ENCODE data around the gene LTBP4.
"Not testable (repeated sequence)": the region's sequence is repeated elsewhere in the genome, so short reads cannot be mapped to it uniquely, and the experiment has no call there.

Gene LTBP4

DNA sequence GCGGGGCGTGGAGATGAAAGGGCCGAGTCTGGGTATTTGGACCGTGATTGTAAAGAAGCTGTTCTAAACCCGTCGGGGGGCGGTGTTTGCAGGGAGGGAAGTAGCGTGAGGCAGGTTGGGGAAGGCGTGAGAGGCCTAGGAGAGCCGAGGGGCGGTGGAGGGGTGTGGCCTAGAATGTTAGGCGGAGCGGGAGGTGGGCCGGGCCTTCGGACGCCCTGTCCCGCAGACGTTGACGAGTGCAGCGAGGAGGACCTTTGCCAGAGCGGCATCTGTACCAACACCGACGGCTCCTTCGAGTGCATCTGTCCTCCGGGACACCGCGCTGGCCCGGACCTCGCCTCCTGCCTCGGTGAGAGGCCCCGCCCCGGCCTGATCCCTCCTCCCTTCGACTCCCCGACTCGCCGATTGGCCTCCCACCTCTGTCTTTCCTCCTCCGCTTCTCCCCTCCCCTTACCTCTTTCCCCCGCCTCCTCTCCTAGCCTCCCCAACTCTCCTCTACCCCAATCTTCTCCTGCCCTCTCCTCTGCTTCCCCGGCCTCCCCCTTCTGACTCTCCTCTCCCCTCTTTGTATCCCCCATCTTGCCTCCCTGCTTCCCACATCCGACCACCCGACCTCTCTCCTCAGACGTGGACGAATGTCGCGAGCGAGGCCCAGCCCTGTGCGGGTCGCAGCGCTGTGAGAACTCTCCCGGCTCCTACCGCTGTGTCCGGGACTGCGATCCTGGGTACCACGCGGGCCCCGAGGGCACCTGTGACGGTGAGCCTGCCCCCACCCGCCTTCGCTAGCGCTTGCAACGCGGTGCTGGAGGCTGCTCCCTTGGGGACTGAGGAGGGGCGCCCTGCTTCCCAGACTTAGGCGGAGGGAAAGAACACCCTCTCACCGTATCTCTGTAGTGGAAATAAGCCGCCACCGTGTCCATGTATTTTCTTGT is 12.8 kb downstream of the LTBP4 start:
- peak; percentile 87 for DNase-seq

DNA sequence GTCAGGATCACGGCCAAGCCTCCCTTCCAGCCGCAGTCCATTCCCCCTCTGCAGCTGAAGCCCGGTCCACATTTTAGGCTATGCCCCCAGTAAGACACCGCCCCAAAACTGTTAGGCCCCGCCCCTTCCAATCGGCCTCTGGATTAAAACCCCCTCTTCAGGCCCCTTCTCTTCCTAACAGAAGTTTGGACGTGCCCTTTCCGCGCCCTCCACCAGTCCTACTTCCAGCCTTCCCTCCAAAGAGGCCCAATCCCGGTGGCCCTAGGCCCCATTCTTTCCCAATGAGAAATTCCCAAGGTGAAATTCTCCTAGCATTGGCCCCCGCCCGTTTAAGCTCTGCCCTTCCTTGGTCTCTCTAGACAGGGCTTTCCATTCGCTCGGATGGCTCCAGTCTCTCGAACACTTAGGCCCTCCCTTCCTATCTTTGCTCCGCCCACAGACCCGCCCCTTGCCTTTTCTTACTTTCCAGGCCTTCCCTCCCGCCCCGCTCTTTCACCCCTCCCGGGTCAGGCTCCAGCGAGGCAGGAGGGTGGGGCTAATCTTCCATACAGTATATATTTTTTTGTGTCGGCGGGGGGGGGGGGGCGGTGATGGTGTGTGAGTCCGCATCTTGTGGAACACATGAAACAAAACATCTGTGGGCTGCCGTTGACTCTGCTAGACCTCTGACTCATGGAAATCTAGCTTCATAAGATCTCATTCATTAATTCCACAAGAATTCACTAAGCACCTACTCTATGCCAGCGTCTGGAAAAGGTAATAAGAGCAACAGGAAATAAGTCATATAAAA is 13.6 kb downstream of the LTBP4 start:
- DNase-seq: peak; percentile 83

DNA sequence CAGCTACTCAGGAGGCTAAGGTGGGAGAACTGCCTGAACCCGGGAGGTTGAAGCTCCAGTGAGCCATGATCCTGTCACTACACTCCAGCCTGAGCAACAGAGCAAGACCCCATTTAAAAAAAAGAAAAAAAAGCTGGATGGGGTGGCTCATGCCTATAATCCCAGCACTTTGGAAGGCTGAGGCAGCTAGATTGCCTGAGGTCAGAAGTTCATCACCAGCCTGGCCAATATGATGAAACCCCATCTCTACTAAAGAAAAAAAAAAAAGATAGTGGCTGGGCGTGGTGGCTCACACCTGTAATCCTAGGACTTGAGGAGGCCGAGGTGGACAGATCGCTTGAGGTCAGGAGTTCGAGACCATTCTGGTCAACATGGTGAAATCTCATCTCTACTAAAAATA is 15.0 kb downstream of the LTBP4 start:
- DNase-seq: no peak

DNA sequence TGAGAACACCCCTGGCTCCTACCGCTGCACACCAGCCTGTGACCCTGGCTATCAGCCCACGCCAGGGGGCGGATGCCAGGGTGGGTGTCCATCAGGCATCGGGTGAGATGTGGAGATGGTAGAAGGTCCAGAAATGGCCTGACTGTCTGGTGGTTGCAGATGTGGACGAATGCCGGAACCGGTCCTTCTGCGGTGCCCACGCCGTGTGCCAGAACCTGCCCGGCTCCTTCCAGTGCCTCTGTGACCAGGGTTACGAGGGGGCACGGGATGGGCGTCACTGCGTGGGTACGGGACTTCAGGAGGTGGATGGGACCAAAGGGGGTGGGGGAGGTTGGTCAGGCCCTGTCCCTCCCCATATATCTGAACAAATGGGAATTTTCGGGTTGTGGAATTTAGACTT is 15.8 kb downstream of the LTBP4 start:
- no peak for DNase-seq

DNA sequence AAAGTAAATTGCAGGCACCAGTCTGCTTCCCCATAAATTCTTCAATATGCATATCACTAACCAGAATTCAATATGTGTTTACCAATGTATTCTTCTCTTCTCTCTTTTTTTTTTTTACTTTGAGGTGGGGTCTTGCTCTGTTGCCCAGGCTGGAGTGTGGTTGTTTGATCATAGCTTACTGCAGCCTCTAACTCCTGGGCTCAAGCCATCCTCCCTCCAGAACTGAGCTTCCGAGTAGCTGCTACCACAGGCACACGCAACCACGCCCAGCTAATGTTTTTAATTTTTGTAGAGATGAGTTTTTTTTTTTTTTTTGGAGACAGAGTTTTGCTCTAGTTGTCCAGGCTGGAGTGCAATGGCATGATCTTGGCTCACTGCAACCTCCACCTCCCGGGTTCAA is 16.8 kb downstream of the LTBP4 start:
- no peak for DNase-seq

DNA sequence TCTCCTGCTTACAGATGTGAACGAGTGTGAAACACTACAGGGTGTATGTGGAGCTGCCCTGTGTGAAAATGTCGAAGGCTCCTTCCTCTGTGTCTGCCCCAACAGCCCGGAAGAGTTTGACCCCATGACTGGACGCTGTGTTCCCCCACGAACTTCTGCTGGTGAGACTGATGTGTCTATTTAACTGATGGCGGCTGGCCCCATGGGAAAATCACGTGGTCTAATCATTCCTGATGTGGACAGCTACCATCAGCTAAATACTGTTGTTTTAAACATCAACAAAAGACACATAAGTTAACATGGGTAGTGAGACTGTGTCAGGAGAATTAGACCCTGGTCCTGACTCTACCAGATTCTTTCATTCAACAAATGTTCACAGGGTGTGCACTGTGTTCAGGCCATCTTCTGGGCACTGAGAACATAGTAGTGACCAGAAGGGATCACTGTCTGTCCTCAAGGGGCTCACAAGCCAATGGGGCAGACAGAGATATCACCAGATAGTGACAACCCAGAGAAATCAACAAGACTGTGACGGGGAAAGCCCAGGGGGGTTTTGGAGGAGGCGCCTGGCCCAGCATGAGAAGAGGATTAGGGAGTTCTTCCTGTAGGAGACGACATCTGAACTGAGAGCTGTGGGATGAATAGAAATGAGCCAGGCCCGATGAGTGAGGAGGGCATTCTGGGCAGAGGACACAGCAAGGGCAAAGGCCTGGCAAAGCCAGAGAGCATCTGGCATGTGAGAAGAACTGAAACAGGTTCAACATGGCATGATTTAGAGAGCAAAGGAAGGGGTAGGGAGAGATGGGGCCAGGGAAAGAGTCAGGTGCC is 18.4 kb downstream of the LTBP4 start:
- DNase-seq: no peak

DNA sequence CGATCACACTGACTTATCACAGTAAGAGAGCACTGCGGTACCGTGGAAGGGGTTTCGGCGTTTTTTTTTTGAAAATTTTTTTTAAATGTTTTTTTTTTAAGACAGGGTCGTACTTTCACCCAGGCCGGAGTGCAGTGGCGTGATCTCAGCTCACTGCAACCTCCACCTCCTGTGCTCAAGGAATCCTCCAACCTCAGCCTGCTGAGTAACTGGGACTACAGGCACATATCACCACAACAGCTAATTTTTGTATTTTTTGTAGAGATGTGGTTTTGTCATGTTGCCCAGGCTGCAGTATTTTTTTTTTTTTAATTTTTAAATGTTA is 19.0 kb downstream of the LTBP4 start:
- no peak for DNase-seq

DNA sequence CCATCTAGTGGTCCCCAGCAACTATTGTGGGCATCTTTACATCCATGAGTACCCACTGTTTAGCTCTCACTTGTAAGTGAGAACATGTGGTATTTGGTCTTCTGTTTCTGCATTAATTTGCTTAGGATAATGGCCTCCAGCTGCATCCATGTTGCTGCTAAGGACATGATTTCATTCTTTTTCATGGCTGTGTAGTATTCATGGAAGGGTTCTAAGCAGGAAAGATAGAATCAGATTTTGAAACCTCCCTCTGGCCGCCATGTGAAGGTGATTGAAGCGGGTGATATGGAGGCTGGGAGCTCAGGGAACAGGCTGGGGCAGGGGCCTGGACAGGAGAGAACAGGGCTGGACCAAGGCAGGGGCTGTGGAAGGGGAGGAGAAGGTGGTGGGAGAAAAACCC is 20.1 kb downstream of the LTBP4 start:
- DNase-seq: no peak

DNA sequence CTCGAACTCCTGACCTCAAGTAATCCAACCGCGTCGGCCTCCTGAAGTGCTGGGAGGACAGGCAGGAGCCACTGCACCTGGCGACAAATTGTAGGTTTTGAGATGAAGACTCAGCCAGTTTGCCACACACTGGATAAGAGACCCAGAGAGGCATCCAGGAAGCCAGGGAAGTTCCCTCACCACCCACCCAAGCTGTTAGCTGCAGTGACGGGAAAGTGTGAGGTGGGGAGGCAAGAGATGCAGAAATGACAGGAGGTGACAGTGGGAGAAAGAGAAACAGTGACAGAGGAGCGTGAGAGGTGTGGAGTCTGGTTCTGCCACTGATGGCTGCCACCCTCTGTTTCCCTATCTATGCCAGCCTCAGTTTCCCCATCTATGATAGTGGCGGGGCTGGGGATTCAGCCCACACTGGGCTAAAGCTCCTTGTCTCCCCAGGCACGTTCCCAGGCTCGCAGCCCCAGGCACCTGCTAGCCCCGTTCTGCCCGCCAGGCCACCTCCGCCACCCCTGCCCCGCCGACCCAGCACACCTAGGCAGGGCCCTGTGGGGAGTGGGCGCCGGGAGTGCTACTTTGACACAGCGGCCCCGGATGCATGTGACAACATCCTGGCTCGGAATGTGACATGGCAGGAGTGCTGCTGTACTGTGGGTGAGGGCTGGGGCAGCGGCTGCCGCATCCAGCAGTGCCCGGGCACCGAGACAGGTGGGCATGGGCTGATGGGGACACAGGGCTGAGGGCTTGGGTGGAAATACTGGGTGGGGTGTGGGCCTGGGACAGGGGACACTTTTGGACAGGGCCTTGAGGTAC is 21.0 kb downstream of the LTBP4 start:
- DNase-seq: no peak

DNA sequence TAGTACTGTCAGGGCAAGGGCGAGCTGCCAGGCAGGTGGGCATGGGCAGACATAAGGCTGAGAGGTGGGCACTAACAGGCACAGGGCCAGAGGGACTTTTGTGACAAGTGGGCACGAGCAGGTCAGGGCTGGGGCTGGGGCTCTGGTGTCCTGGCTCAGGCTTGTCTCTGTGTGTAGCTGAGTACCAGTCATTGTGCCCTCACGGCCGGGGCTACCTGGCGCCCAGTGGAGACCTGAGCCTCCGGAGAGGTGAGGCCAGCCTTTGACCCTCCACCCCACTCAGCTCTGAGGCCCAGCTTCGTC is 21.6 kb downstream of the LTBP4 start:
- DNase-seq: no peak

DNA sequence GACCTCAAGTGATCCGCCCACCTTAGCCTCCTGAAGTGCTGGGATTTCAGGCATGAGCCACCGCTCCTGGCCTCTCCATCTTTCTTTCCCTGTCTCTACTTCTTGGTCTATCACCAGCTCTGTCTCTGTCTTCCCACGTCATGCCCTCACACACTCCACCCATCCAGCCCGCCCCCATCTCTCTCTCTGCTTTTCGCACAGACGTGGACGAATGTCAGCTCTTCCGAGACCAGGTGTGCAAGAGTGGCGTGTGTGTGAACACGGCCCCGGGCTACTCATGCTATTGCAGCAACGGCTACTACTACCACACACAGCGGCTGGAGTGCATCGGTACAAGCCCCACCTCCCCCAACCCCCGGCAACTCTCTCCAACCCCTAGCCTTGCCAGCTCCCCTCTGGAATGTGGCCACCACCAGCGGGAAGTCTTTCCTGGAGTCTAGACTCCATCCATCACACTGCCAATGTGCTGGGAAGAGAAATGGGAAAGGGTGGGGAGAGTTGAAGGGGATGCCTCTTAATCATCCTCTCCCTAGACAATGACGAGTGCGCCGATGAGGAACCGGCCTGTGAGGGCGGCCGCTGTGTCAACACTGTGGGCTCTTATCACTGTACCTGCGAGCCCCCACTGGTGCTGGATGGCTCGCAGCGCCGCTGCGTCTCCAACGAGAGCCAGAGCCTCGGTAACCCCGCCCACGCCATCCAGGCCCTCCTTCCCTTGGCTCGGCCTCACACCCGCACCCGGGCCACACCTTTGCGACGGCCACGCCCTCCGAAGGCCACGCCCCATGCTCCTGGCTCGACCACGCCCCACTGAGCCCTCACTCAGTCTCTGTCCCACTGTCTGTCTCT is 22.5 kb downstream of the LTBP4 start:
- no peak for DNase-seq

DNA sequence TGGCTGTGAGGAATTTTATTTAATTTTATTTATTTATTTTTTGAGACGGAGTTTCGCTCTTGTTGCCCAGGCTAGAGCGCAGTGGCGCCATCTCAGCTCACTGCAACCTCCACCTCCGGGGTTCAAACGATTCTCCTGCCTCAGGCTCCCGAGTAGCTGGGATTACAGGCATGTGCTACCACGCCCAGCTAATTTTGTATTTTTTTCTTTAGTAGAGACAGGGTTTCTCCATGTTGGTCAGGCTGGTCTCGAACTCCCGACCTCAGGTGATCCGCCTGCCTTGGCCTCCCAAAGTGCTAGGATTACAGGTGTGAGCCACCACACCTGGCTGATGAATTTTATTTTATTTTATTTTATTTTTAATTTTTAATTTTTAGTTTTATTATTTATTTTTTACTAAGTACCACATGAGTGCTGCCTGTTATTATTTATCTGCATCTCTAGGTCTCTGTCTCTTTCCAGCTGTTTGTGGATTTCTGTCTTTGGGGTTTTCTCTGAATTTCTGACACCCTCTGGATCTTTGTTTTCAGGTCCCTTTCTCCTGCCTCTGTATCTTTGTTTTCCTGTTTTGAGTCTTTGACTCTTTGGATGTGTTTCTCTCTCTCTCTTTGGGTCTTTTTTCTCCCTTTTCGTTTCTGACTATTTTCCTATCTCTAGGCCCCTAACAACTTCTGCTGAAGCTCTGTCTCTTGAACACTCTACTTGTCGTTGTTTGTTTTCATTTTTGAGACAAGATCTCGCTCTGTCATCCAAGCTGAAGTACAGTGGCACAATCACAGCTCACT is 23.4 kb downstream of the LTBP4 start:
- not testable (repeated sequence) for DNase-seq

DNA sequence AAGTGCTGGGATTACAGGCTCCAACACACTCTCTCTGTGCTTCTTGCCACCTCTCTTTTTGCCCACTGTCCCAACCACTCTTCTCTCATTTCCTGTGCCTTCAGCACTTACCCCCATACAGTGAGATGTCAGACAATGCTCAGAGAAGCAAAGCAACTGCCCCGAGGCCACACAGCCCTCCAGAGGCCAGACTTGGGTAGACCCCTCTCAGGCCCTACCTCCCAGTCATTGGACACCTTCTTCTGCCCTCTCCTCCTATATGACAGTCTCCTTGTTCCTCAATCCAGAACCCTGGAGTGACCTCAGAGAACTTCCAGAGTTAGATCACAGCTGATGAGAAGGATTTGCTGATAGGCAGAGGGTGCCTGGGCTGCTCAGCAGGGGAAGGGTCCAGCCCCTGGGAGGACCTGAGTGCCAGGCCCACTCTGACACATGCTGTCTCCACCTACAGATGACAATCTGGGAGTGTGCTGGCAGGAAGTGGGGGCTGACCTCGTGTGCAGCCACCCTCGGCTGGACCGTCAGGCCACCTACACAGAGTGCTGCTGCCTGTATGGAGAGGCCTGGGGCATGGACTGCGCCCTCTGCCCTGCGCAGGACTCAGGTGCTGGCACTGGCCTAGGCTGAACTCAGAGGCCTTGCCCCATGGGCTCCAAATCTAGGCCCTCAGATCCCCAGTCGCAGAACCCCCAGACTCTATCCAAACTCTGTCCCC is 24.4 kb downstream of the LTBP4 start:
- no peak for DNase-seq

DNA sequence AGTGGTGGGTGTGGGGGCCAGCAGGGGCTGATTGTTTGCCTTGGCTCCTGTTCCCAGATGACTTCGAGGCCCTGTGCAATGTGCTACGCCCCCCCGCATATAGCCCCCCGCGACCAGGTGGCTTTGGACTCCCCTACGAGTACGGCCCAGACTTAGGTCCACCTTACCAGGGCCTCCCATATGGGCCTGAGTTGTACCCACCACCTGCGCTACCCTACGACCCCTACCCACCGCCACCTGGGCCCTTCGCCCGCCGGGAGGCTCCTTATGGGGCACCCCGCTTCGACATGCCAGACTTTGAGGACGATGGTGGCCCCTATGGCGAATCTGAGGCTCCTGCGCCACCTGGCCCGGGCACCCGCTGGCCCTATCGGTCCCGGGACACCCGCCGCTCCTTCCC is 25.7 kb downstream of the LTBP4 start:
- no peak for DNase-seq

DNA sequence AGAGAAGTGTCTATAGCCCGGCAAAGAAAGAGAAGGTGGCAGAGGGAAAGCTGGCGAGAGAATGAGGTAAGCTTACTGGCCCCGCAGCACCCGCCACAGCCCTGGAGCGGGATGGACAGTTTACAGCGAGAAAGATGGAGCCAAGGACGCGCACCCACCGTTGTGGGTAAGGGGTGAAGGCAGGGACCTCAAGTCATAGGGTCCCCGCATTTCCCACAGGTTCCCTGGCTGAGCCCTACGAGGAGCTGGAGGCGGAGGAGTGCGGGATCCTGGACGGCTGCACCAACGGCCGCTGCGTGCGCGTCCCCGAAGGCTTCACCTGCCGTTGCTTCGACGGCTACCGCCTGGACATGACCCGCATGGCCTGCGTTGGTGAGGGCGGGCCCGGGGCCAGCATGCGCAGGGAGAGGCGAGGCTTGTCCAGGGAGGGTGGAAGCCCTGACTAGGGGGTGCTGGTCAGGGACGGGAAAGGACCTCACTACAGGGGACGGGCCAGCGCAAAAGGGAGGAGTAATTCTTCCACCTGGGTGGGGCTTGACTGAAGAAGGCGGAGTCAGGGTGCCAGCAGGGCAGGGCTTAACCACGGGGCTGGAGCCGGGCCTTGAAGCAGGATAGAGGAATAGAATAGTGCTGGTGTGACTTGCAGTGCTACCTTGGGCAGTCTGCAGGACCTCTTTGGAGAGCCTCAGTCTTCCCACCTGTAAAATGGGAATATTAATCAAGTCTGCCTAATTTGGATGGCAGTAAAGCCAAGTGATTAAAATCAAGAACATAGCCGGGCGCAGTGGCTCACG is 26.5 kb downstream of the LTBP4 start:
- DNase-seq: no peak

DNA sequence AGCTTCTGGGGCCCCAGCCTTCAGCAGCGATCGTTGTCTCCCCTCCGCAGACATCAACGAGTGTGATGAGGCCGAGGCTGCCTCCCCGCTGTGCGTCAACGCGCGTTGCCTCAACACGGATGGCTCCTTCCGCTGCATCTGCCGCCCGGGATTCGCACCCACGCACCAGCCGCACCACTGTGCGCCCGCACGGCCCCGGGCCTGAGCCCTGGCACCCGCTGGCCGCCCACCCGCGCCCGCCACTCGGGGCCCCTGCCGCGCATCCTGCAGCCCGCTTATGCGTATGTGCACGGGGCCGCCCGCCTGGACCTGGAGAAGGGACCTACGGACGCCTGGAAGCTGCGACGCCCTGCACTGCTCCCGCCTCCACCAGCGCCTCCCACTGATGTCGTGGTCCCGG is 28.2 kb downstream of the LTBP4 start:
- DNase-seq: no peak

DNA sequence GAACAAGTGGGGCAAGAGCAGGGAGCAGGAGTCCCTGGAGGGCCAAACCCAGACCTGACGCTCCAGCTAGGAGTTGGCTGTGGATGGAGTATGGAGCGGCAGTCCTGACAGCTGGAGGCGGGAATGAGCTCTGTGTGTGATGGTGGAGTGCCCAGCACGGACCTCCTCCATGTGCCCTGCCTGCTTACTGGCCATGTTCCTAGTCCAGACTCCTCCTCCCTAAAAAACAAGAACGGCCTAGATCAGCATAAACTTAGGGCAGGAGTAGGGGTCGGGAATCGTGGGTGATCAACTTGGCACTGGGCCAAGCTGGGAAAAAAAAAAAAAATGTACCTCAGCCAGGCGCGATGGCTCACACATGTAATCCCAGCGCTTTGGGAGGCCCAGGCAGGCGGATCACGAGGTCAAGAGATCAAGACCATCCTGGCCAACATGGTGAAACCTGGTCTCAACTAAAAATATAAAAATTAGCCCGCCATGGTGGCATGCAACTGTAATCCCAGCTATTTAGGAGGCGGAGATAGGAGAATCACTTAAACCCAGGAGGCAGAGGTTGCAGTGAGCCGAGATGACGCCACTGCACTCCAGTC is 29.5 kb downstream of the LTBP4 start:
- no peak for DNase-seq

DNA sequence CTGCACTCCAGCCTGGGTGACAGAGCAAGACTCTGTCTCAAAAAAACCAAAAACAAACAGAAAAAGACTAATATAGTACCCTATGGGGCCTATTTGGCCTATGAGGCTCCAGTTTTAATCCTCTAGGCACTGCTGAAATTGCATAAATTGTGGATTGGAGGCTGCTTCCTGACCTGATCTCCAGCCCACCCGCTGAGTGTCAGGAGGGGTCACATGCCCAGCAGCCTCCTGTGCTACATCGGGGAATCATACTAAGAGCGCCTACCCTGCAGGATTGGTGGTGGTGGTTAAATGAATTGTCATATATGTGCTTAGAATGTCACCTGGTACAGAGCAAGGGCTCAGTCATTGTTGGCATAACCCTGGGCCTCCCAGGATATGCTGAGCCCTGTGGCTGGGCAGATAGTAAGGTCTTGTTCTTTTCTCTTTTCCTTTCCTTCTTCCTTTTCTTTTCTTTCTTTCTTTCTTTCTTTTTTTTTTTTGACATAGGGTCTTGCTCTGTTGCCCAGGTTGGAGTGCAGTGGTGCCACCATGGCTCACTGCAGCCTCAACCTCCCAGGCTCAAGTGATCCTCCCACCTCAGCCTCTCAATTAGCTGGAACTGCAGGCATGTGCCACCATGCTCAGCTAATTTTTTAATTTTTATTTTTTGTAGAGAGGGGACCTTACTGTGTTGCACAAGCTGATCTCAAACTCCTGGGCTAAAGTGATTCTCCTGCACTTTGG is 31.3 kb downstream of the LTBP4 start:
- DNase-seq: no peak
